K562 (cell line): ENCODE results near the gene GPR3. TPM values are rescaled to one million over a fixed set of nuclear protein-coding genes. Genes with fewer than 3 reads are reported as not detected.

Experiments
- ATF1 ChIP-seq, 2 experiments: fragments of 450-650 bp in 1 of 2; IDR thresholded peaks; 2 replicates each; pipeline ENCODE4 v1.6.1; 2016; ENCODE audit warnings: missing compliant biosample characterization in 1 of 2, missing genetic modification characterization in 1 of 2
- ATF7 ChIP-seq: fragments of 450-650 bp; IDR thresholded peaks from 2 replicates; pipeline ENCODE4 v1.7.1; 2014; ENCODE audit warnings: mild to moderate bottlenecking, moderate library complexity
- BRF1 ChIP-seq: IDR thresholded peaks from 3 replicates; pipeline ENCODE4 v1.6.1; 2011; ENCODE audit warnings: borderline replicate concordance, mild to moderate bottlenecking; ENCODE audit not compliant: insufficient read length; ENCODE audit errors: extremely low read depth
- CBX5 ChIP-seq: IDR thresholded peaks from 2 replicates; pipeline ENCODE4 v1.6.1; 2014; ENCODE audit warnings: low read depth, borderline replicate concordance
- ETV1 ChIP-seq: fragments of 450-650 bp; conservative IDR thresholded peaks from 2 replicates; pipeline ENCODE4 v1.6.1; 2016; ENCODE audit warnings: missing genetic modification characterization, control low read depth, low read depth, missing compliant biosample characterization
- FOXA3 ChIP-seq, 2 experiments: fragments of 450-650 bp in 1 of 2; sonication (generic) in 1 of 2; formaldehyde crosslinking; IDR thresholded peaks in 1 of 2; conservative IDR thresholded peaks in 1 of 2; 2 replicates each; pipeline versions ENCODE4 v1.4.0 to v1.8.0; 2020 to 2022; ENCODE audit warnings: mild to moderate bottlenecking in 2 of 2, missing genetic modification reagents in 1 of 2
- GATAD2A ChIP-seq: fragments of 450-650 bp; IDR thresholded peaks from 2 replicates; pipeline ENCODE4 v1.6.1; 2017
- HMGN3 ChIP-seq: IDR thresholded peaks from 2 replicates; pipeline ENCODE4 v1.6.1; 2011; ENCODE audit warnings: borderline replicate concordance, low read depth, mild to moderate bottlenecking, mixed read lengths, low read length; ENCODE audit not compliant: insufficient read length; ENCODE audit errors: extremely low read depth
- JUNB ChIP-seq: fragments of 450-650 bp; formaldehyde crosslinking; conservative IDR thresholded peaks from 2 replicates; pipeline ENCODE4 v1.4.0; 2020; ENCODE audit warnings: mild to moderate bottlenecking
- PTBP1 ChIP-seq: fragments of 200-400 bp; formaldehyde crosslinking; IDR thresholded peaks from 2 replicates; pipeline ENCODE4 v1.6.1; 2017; ENCODE audit warnings: low read depth, low read length
- RBM17 ChIP-seq: fragments of 200-400 bp; formaldehyde crosslinking; IDR thresholded peaks from 2 replicates; pipeline ENCODE4 v1.6.1; 2017; ENCODE audit warnings: low read depth, mild to moderate bottlenecking, low read length, borderline replicate concordance
- TAL1 ChIP-seq: fragments of 450-650 bp; IDR thresholded peaks from 2 replicates; pipeline ENCODE4 v1.6.1; 2016; ENCODE audit warnings: mild to moderate bottlenecking
- TARDBP ChIP-seq: fragments of 450-650 bp; IDR thresholded peaks from 2 replicates; pipeline ENCODE4 v1.6.1; 2016
- TCFL5 ChIP-seq: fragments of 250-450 bp; sonication (Bioruptor Pico); conservative IDR thresholded peaks from 2 replicates; pipeline ENCODE4 v1.6.1; 2021; ENCODE audit warnings: mild to moderate bottlenecking, moderate library complexity, matching md5 sums
- polyA plus RNA-seq, 8 experiments: library from polyadenylated mRNA; depleted of rRNA in 4 of 8; stranded (reverse) in 5 of 8; unstranded in 3 of 8; fragments of >200 nt; fragmentation: Nextera tagmentation in 2 of 8; fragmentation: Illumina TruSeq in 1 of 8; extraction: Ambion mirVana in 2 of 8; extraction: Trizol in 1 of 8; gene quantifications; 2 replicates each; pipeline versions ENCODE4 v1.2.1 to v1.2.3, GENCODE V29; 2011 to 2014; ENCODE audit warnings: inconsistent platforms in 1 of 8, missing spikeins in 1 of 8
- total RNA-seq, 7 experiments: library from RNA; depleted of rRNA in 6 of 7; stranded (reverse); fragments of >200 nt in 6 of 7; fragmentation: Illumina TruSeq in 2 of 7; extraction: Trizol in 2 of 7; gene quantifications; 2 replicates each; pipeline versions ENCODE4 v1.2.1 to v1.2.3, GENCODE V29; 2011 to 2021; ENCODE audit warnings: low replicate concordance in 1 of 7
- TF ChIP-seq, protein P1 (sequence below): fragments of 250-450 bp; sonication (Bioruptor Pico); IDR thresholded peaks from 2 replicates; pipeline ENCODE4 v1.8.0; 2021; ENCODE audit warnings: moderate library complexity, mild to moderate bottlenecking, inconsistent platforms
- TF ChIP-seq, protein P2 (sequence below): IDR thresholded peaks from 3 replicates; pipeline ENCODE4 v1.6.1; 2011; ENCODE audit warnings: borderline replicate concordance, mild to moderate bottlenecking; ENCODE audit not compliant: insufficient read length, insufficient read depth
- TF ChIP-seq, protein P3 (sequence below): fragments of 450-650 bp; IDR thresholded peaks from 2 replicates; pipeline ENCODE4 v1.6.1; 2016; ENCODE audit warnings: low read depth

GPR3 gene
- total and polyA plus RNA-seq, 9 of the 15 experiments (the other 6 are each of a cell fraction or from before 2014, with no cell fraction given): 0.24 to 11.5 (median 3.7) TPM

DNA sequence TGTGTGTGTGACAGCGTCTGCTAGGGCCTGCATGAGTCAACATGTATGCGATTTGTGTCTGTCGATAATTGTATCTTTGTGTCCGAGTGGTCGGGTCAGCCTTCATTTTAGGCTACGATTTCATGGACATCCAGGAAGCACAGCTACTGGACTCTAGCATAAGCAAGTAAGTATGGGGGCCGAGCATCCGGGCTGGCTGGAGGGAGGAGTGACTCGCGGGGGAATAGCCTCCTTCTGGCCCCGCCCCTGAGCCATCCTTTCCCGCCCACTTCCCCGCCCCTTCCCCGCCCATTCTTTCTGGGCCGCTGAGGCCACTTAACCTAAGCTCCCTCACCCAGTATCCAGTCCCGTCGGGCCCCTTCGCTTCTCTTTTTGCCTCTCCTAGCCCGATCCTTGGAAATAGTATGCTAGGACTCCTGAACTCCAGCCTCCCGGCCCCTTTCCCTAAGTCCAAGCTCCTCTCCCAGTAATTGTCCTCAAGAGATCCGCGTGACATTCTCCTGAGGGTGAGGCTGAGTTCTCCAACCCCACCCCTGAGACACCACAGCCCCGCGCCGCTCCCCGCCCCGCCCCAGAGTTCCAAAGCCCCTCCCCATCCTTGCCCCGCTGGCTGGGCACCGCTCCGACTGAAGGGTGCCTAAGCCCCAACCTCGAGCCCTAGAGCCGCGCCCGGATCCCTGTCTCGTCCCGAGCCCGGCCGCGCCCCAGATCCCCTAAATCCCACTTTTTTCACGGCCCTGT, 26.9 kb upstream of the GPR3 start (continued):
- TF ChIP-seq, protein P1, sequence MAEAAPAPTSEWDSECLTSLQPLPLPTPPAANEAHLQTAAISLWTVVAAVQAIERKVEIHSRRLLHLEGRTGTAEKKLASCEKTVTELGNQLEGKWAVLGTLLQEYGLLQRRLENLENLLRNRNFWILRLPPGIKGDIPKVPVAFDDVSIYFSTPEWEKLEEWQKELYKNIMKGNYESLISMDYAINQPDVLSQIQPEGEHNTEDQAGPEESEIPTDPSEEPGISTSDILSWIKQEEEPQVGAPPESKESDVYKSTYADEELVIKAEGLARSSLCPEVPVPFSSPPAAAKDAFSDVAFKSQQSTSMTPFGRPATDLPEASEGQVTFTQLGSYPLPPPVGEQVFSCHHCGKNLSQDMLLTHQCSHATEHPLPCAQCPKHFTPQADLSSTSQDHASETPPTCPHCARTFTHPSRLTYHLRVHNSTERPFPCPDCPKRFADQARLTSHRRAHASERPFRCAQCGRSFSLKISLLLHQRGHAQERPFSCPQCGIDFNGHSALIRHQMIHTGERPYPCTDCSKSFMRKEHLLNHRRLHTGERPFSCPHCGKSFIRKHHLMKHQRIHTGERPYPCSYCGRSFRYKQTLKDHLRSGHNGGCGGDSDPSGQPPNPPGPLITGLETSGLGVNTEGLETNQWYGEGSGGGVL (CRISPR knock-in tag): no peak
- TF ChIP-seq ATF1 (CRISPR knock-in tag; IDR thresholded peaks at IDR 0.05) (no peak), ATF1 (tag; IDR thresholded peaks at IDR 0.05) (no peak), HMGN3 (peak; percentile 6), TCFL5 (CRISPR knock-in tag) (no peak), FOXA3 (CRISPR knock-in tag; conservative IDR thresholded peaks at IDR 0.05 in 1 of 2, IDR thresholded peaks at IDR 0.05 in 1 of 2) (no peak), PTBP1 (no peak), TARDBP (no peak), RBM17 (no peak), ETV1 (tag) (peak; percentile 90), TAL1 (no peak), GATAD2A (0 out of 2 replicates have a peak, but pooled peaks have one; percentile 31), ATF7 (peak; percentile 56; the same call in 1 of the 2 replicates), JUNB (CRISPR knock-in tag) (no peak), BRF1 (no peak), CBX5 (no peak)
- TF ChIP-seq, protein P2, sequence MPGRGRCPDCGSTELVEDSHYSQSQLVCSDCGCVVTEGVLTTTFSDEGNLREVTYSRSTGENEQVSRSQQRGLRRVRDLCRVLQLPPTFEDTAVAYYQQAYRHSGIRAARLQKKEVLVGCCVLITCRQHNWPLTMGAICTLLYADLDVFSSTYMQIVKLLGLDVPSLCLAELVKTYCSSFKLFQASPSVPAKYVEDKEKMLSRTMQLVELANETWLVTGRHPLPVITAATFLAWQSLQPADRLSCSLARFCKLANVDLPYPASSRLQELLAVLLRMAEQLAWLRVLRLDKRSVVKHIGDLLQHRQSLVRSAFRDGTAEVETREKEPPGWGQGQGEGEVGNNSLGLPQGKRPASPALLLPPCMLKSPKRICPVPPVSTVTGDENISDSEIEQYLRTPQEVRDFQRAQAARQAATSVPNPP: no peak
- TF ChIP-seq, protein P3, sequence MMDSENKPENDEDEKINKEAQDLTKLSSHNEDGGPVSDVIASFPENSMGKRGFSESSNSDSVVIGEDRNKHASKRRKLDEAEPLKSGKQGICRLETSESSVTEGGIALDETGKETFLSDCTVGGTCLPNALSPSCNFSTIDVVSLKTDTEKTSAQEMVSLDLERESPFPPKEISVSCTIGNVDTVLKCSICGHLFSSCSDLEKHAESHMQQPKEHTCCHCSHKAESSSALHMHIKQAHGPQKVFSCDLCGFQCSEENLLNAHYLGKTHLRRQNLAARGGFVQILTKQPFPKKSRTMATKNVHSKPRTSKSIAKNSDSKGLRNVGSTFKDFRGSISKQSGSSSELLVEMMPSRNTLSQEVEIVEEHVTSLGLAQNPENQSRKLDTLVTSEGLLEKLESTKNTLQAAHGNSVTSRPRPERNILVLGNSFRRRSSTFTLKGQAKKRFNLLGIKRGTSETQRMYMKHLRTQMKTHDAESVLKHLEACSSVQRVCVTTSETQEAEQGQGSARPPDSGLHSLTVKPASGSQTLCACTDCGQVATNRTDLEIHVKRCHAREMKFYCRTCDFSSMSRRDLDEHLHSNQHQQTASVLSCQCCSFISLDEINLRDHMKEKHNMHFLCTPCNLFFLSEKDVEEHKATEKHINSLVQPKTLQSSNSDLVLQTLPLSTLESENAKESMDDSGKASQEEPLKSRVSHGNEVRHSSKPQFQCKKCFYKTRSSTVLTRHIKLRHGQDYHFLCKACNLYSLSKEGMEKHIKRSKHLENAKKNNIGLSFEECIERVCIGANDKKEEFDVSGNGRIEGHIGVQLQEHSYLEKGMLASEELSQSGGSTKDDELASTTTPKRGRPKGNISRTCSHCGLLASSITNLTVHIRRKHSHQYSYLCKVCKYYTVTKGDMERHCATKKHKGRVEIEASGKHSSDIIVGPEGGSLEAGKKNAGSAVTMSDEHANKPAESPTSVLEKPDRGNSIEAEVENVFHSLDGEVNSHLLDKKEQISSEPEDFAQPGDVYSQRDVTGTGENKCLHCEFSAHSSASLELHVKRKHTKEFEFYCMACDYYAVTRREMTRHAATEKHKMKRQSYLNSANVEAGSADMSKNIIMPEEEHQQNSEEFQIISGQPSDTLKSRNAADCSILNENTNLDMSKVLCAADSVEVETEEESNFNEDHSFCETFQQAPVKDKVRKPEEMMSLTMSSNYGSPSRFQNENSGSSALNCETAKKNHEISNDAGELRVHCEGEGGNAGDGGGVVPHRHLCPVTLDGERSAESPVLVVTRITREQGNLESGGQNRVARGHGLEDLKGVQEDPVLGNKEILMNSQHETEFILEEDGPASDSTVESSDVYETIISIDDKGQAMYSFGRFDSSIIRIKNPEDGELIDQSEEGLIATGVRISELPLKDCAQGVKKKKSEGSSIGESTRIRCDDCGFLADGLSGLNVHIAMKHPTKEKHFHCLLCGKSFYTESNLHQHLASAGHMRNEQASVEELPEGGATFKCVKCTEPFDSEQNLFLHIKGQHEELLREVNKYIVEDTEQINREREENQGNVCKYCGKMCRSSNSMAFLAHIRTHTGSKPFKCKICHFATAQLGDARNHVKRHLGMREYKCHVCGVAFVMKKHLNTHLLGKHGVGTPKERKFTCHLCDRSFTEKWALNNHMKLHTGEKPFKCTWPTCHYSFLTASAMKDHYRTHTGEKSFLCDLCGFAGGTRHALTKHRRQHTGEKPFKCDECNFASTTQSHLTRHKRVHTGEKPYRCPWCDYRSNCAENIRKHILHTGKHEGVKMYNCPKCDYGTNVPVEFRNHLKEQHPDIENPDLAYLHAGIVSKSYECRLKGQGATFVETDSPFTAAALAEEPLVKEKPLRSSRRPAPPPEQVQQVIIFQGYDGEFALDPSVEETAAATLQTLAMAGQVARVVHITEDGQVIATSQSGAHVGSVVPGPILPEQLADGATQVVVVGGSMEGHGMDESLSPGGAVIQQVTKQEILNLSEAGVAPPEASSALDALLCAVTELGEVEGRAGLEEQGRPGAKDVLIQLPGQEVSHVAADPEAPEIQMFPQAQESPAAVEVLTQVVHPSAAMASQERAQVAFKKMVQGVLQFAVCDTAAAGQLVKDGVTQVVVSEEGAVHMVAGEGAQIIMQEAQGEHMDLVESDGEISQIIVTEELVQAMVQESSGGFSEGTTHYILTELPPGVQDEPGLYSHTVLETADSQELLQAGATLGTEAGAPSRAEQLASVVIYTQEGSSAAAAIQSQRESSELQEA: no peak
